GM12892 (cell line): ENCODE results near the gene COX6B2.

ENCODE experiments used
- DNase-seq: peaks from one replicate; pipeline ENCODE4 v3.0.0; 2011; ENCODE audit not compliant: insufficient read length
- FAIRE-seq: peaks from 2 replicates; lab custom pipeline; 2011; peaks lifted over from hg19 to GRCh38; lab: Jason Lieb, UNC
- POLR2A ChIP-seq: IDR thresholded peaks from 2 replicates; pipeline ENCODE4 v1.6.1; 2011; ENCODE audit warnings: low read depth, low read length, control low read depth
- POLR2AphosphoS5 ChIP-seq: IDR thresholded peaks from 2 replicates; pipeline ENCODE4 v1.6.1; 2011; ENCODE audit warnings: low read depth, low read length, control low read depth
- TAF1 ChIP-seq: IDR thresholded peaks from 2 replicates; pipeline ENCODE4 v1.6.1; 2011; ENCODE audit warnings: low read depth, mild to moderate bottlenecking, control low read depth, low read length, borderline replicate concordance

COX6B2 gene

DNA sequence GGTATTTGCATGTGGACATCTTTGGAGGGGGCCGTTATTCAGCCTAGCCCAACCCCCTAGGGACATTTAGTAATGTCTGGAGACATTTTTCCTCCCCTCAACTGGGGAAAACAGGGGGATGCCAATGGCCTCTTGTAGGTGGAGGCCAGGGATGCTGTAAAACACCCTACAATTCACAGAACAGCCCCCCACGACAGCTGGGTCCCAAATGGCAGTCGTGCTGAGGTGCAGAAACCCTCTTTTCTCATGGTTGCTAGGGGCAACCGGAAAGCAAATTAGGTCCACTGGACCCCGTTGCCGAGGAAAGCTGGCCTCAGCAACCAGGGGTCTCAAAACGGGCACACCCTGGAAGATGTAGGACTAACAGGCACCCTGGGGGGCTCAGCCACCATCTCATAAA lies 44.0 kb downstream of the COX6B2 start:
- TF ChIP-seq POLR2A, result no peak
- no peak for TF ChIP-seq TAF1
- TF ChIP-seq POLR2AphosphoS5, result no peak
- DNase-seq, result no peak
- FAIRE-seq, result no peak

DNA sequence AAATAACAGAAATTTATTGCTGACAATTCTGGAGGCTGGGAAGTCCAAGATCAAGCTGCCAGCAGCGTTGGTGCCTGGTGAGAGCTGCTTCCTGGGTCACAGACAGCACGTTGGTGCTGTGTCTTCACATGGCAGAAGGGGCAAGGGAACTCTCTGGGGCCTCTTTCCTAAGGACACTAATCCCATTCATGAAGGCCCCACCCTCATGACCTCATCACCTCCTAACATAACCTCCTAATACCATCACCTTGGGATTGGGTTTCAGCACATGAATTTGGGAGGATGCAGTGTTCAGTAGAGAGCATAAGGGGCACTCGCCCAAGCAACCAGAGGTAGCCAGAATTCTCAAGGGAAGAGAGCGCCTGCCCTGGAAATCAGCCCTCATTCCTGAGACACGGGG lies 45.1 kb downstream of the COX6B2 start:
- DNase-seq (no peak), FAIRE-seq (no peak)
- no peak for TF ChIP-seq TAF1
- TF ChIP-seq POLR2AphosphoS5, result no peak
- TF ChIP-seq POLR2A, result no peak

- FAIRE-seq (no peak), DNase-seq (no peak)
- no peak for TF ChIP-seq POLR2A
- TF ChIP-seq POLR2AphosphoS5, result no peak
- no peak for TF ChIP-seq TAF1
Observed at GRCh38 chr19:55308281-55308680, 46.2 kb downstream of the COX6B2 start.

GRCh38 chr19:55306712-55307111 lies 47.8 kb downstream of the COX6B2 start:
- no peak for FAIRE-seq
- TF ChIP-seq TAF1 (no peak), POLR2AphosphoS5 (no peak), POLR2A (no peak)
- no peak for DNase-seq

GRCh38 chr19:55305983-55306562 lies 48.4 kb downstream of the COX6B2 start:
- no peak for FAIRE-seq
- no peak for DNase-seq
- TF ChIP-seq POLR2A, result no peak
- no peak for TF ChIP-seq POLR2AphosphoS5

DNA sequence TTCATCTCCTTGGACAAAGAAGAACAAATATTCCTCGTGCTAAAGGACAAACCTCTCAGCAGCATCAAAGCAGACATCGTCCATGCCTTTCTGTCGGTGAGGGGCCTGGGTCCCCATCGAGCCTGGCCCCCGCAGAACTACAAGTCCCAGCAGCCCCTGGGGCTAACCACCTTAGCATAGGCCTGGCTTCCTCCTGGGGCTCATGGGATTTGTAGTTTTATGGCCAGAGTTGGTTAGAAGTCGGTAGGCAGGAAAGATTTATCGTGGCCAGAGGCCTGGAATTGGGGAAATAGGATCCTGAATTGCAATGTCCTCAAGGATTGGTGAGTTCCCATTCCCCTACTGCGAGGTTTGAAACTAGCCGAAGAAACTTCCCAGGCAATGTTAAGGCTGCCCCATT lies 49.0 kb downstream of the COX6B2 start:
- TF ChIP-seq POLR2AphosphoS5, result no peak
- no peak for TF ChIP-seq TAF1
- no peak for TF ChIP-seq POLR2A
- DNase-seq, result peak; percentile 56
- FAIRE-seq, result no peak

DNA sequence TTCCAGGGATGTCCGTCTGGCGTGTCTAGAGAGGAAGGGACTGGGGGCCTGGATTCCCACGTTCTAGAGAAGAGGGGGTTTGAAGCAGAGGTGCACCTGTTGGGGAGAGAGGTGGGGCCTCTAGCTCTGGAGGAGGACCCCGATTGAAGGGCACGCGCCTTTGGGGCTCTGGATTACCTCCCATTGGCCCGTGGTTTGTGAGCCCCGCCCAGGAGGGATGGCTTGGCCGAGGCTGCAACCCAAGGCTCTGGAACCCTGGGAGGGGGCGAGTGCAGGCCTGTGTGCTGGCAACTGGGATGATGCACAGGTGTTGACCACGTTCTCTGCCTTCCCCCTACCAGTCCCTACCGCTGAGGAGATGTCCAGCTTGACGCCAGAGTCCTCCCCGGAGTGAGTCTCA lies 49.5 kb downstream of the COX6B2 start:
- no peak for FAIRE-seq
- DNase-seq, result no peak
- TF ChIP-seq TAF1 (no peak), POLR2AphosphoS5 (no peak), POLR2A (no peak)

- FAIRE-seq, result no peak
- peak; percentile 69 for DNase-seq
- TF ChIP-seq POLR2AphosphoS5 (no peak), TAF1 (no peak), POLR2A (no peak)
Observed at GRCh38 chr19:55304279-55304978, 50.1 kb downstream of the COX6B2 start.

GRCh38 chr19:55303477-55303876 lies 51.0 kb downstream of the COX6B2 start:
- TF ChIP-seq TAF1, result no peak
- no peak for TF ChIP-seq POLR2A
- no peak for TF ChIP-seq POLR2AphosphoS5
- DNase-seq, result no peak
- FAIRE-seq, result no peak

GRCh38 chr19:55302318-55302703 lies 52.2 kb downstream of the COX6B2 start:
- TF ChIP-seq POLR2A (no peak), TAF1 (no peak), POLR2AphosphoS5 (no peak)
- FAIRE-seq, result no peak
- no peak for DNase-seq

DNA sequence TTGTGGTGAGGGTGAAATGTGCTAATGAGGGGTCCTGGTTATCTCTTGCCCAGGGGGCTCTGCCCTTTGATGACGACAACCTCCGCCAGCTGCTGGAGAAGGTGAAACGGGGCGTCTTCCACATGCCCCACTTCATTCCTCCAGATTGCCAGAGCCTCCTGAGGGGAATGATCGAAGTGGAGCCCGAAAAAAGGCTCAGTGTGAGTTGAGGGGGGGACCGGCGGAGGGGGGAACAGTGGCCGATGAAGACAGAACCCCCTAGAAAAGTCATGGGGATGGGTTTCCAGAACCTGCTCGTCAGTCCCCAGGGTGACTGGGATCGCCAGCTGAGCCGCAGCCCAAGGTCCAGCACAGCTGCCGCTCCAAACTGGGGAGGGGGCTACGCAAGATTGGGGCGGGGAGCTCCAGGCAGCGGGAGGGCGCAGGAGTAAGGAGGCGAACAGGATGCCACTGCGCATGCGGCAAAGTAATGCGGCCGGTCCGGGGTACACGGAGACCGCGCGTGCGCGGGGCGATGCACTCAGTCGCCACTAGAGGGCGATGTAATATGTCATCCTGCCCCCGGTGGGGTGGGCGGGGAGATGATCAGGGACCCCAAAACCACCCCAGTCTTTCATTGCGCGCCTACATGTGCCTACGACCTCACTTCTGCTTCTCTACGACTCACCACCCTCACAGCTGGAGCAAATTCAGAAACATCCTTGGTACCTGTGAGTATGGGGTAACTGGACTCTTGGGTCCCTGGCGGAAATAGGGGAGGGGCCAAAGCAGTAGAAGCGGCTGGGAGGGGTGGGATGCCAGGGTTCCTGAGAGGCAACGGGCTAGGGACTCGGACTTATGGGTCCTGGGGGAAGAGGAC lies 52.8 kb downstream of the COX6B2 start:
- DNase-seq, result peak; percentile 98
- FAIRE-seq, result peak; percentile 94
- TF ChIP-seq POLR2AphosphoS5 (no peak), POLR2A (no peak), TAF1 (no peak)
